Left renal pelvis (tissue), 4 donors: ENCODE results near the gene HIGD2A. TPM values are rescaled to one million over a fixed set of nuclear protein-coding genes. Genes with fewer than 3 reads are reported as not detected.

Experiments used
- DNase-seq, 4 donors: peaks; one replicate each; pipeline ENCODE4 v3.0.0-alpha.2; 2013; ENCODE audit warnings: low read depth in 4 of 4, low spot score in 3 of 4
- polyA plus RNA-seq, 4 donors: library from polyadenylated mRNA; unstranded; fragments of 120-200 nt; gene quantifications; one replicate each; pipeline ENCODE4 v1.2.1, GENCODE V29; 2013; ENCODE audit not compliant: insufficient read length in 4 of 4

The HIGD2A gene
- polyA plus RNA-seq, 4 donors: 70.6 to 126 (median 102) TPM

DNA sequence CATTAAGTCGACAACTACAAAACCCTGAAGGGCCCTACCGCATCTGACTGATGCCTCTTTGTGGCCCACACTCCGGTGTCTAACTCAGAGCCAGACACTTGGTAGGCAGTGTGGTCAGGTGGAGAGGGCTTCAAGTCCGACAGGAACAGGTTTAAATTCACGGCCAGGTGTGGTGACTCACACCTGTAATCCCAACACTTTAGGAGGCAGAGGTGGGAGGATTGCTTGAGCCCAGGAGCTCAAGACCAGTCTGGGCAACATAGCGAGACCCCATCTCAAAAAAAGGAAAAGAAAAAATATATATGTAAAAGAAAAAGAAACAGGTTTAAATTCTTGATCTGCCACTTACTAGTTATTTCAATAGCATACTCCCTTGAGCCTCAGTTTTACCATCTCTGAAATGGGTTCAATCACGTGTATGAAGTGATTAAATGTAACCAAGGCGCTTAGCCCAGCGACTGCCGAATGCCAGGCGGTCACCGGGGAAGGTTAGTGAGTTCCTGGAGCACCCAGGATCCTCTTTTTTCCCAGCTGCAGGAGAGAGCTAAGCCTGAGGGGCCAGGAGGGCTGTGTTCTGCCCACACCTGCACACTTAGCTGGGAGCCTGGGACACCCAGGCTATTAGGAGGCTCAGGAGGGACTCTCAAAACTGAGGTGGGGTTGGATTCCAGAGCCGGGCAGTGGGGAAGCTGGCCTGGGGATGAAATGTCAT is 26.8 kb downstream of the HIGD2A start:
- DNase-seq: no peak

- DNase-seq: peak; percentile 68 to 88 (median 82)
These were observed 27.7 kb downstream of the HIGD2A start, which contains the start of gene CLTB for GRCh38 chr5:176415952-176416924. CLTB (minus strand) TSS chr5:176416539; CDS start chr5:176416363, 176 bp downstream.

- no peak for DNase-seq
These were observed 28.4 kb downstream of the HIGD2A start for GRCh38 chr5:176416965-176417364.

- no peak for DNase-seq
These were observed 29.7 kb downstream of the HIGD2A start for GRCh38 chr5:176418251-176418650.

GRCh38 chr5:176420086-176420485 is 31.5 kb downstream of the HIGD2A start:
- no peak for DNase-seq

- no peak for DNase-seq
These were observed 32.5 kb downstream of the HIGD2A start for GRCh38 chr5:176420972-176421544.

GRCh38 chr5:176424181-176424580 is 35.6 kb downstream of the HIGD2A start:
- no peak for DNase-seq

DNA sequence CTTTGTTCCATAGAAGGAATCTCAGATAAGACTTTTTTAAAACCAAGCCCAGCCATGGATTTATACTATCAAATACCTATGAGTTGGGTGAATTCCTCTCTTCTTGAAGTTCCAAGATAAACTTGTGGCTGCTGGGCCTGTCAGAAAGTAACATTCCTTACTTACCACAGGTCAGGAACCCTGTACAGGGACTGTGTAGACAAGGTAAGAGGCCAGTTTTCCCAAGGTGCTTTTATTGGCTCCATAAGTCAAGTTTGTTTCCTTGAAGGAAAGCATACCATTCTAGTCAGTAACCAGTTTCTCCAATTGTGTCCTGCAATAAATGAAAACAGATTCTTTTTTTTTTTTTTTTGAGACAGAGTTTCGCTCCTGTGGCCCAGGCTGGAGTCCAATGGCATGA is 36.6 kb downstream of the HIGD2A start:
- DNase-seq: no peak

- DNase-seq: no peak
These were observed 37.2 kb downstream of the HIGD2A start for GRCh38 chr5:176425791-176426190.

DNA sequence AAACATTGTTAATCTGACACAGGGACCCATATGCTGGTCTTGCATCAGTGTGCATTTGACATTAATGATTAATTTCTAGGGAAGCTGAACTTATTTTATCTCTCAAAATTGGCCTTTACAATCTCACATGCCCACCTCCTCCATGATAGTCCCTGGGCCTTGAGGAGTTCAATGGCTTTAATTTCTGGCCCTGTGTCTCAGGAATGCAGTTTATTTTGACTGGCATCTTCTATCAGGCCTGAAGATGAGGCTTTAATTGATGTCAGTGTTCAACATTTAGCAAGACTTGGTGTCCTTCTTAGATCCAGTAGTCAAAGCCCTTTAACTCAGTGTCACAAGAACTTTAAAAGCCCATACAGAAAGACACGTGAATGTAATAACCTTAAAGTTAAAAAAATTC is 38.3 kb downstream of the HIGD2A start:
- no peak for DNase-seq

DNA sequence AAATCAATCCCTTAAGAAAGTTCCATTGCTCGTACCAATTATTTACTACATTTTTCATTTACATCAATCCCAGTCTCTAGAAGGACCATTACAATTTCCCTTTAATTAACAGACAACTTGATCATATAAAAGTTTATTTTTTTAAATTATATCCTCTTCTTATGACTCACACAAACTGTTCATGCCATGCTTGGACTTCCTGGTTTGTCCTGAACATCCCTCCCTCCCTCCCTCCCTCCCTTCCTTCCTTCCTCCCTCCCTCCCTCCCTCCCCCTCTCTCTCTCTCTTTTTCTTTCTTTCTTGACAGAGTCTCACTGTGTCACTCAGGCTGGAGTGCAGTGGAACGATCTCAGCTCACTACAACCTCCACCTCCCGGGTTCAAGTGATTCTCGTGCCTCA is 39.4 kb downstream of the HIGD2A start:
- DNase-seq: no peak

DNA sequence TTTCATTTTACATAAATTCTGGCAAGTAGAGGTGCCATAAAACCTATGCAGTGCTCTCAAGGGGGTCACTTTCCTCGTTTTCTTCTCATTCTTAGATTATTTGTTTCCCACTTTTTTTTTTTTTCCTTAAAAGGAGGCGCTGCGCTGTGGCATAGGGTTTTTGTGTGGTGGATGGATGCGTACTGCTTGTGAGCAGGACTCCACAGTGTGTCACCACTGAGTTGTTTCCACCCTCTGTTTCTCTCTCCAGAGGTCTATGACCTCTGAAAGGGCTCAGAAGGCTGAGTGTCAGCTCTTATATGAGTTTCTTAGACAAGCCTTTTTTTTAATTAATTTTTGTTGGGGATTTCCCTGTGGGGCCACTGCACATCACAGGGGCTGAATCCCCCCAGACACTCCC is 41.4 kb downstream of the HIGD2A start:
- DNase-seq: no peak

GRCh38 chr5:176432707-176433106 is 44.2 kb downstream of the HIGD2A start:
- DNase-seq: no peak

DNA sequence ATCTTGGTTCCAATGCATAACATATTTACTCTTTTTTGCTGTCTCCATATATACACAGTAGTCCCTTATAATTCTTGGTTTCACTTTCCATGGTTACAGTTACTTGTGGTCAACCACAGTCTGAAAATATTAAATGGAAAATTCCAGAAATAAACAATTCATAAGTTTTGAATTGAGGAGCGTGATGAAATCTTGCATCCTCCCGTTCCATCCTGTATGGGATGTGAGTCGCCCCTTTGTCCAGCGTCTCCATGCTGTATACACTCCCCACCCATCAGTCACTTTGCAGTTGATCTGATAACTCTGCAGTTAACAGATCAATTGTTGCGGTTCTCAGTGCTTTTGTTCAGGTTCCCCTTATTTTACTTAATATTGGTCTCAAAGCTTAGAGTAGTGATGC is 48.1 kb downstream of the HIGD2A start:
- no peak for DNase-seq

GRCh38 chr5:176438959-176439757 is 50.6 kb downstream of the HIGD2A start:
- DNase-seq: no peak

Other genes starting within 250 kb of the HIGD2A start
- 10 to 100 TPM; 20.2 to 21.8 (median 20.7) TPM for gene SIMC1, start 150.3 kb upstream of the HIGD2A start, polyA plus RNA-seq
- 100 to 1,000 TPM in 3 of 4 donors, 10 to 100 TPM in 1; 78.6 to 162 (median 142) TPM for gene KIAA1191, start 27.0 kb upstream of the HIGD2A start, polyA plus RNA-seq
- 10 to 100 TPM; 11.2 to 18.3 (median 14.2) TPM for gene ARL10, start 23.3 kb upstream of the HIGD2A start, polyA plus RNA-seq
- 10 to 100 TPM; 17.1 to 34.7 (median 24.0) TPM for gene NOP16, start 153 bp upstream of the HIGD2A start, polyA plus RNA-seq
- 10 to 100 TPM; 46.2 to 58.0 (median 52.1) TPM for gene CLTB, start 27.8 kb downstream of the HIGD2A start, polyA plus RNA-seq
- gene FAF2, start 59.6 kb downstream of the HIGD2A start, polyA plus RNA-seq: 10 to 100 TPM; 46.3 to 52.9 (median 49.5) TPM
- gene RNF44, start 148.7 kb downstream of the HIGD2A start, polyA plus RNA-seq: 10 to 100 TPM; 39.8 to 79.0 (median 43.3) TPM
- 10 to 100 TPM in 3 of 4 donors, under 1 TPM in 1; 0.49 to 23.2 (median 14.2) TPM for gene CDHR2, start 160.6 kb downstream of the HIGD2A start, polyA plus RNA-seq
- 1 to 10 TPM; 1.3 to 1.9 (median 1.4) TPM for gene GPRIN1, start 221.4 kb downstream of the HIGD2A start, polyA plus RNA-seq
- under 1 TPM in 1 of 4 donors, not detected in 3; 0.10 TPM for gene SNCB, start 241.8 kb downstream of the HIGD2A start, polyA plus RNA-seq
- gene EIF4E1B, start 241.9 kb downstream of the HIGD2A start, polyA plus RNA-seq: not detected